Endothelial cell of umbilical vein (primary cell): ENCODE measurements around the gene B4GALT6. TPM values are rescaled to one million over a fixed set of nuclear protein-coding genes. Genes with fewer than 3 reads are reported as not detected.

Source experiments
- BruUV-seq: library from RNA; stranded (reverse); fragments of 400-500 nt; replicated peaks from 2 replicates; lab custom pipeline; 2021; lab: Mats Ljungman, UMichigan
- CTCF ChIA-PET: fragments of 300-600, 350-600 bp; sonication (Branson Sonifier 250); formaldehyde crosslinking; loops from one replicate; lab custom pipeline; 2021; ENCODE audit warnings: antibody characterized with exemption, inconsistent platforms; lab: Charles Lee
- POLR2A ChIA-PET: fragments of 300-600, 350-600 bp; sonication (Branson Sonifier 250); formaldehyde crosslinking; loops from one replicate; lab custom pipeline; 2021; ENCODE audit warnings: antibody characterized with exemption, inconsistent platforms; lab: Charles Lee
- DNase-seq: peaks from one replicate; pipeline ENCODE4 v3.0.0-alpha.2; 2011; ENCODE audit warnings: low read depth, low spot score
- FAIRE-seq: peaks from 2 replicates; lab custom pipeline; 2011; peaks lifted over from hg19 to GRCh38; lab: Jason Lieb, UNC
- H2AFZ ChIP-seq: 2 replicates; pipeline ENCODE4 v1.6.0; 2012; ENCODE audit warnings: low read depth, low read length, control low read depth, inconsistent platforms
- H3K27ac ChIP-seq: 2 replicates; pipeline ENCODE4 v1.5.1; 2011; ENCODE audit warnings: low read depth, mild to moderate bottlenecking, control low read depth, low read length, moderate library complexity; ENCODE audit not compliant: insufficient read depth
- H3K27me3 ChIP-seq, 2 experiments: 2 replicates each; pipeline versions ENCODE4 v1.6.0 to v1.6.1; 2011; ENCODE audit warnings: low read length in 2 of 2, mixed read lengths in 1 of 2; ENCODE audit not compliant: control insufficient read depth in 2 of 2, insufficient read depth in 2 of 2
- H3K36me3 ChIP-seq, 2 experiments: 2 replicates in 1 of 2; 3 replicates in 1 of 2; pipeline ENCODE4 v1.5.1; 2011; ENCODE audit warnings: low read length in 2 of 2, mild to moderate bottlenecking in 1 of 2, moderate library complexity in 1 of 2; ENCODE audit not compliant: control insufficient read depth in 2 of 2, insufficient read depth in 2 of 2; ENCODE audit errors: extremely low read depth in 1 of 2
- H3K4me1 ChIP-seq: 3 replicates; pipeline ENCODE4 v1.5.1; 2011; ENCODE audit warnings: mild to moderate bottlenecking, low read length; ENCODE audit not compliant: control insufficient read depth, insufficient read depth; ENCODE audit errors: extremely low read depth
- H3K4me2 ChIP-seq: 2 replicates; pipeline ENCODE4 v1.6.1; 2011; ENCODE audit warnings: low read length, control low read depth, mixed read lengths; ENCODE audit not compliant: insufficient read depth
- H3K4me3 ChIP-seq, 3 experiments: fragments of 200-600 bp in 1 of 3; sonication (generic), shearing (Covaris generic) in 1 of 3; replicated peaks in 1 of 3; 2 replicates each; pipeline ENCODE4 v1.5.1; 2011 to 2016; ENCODE audit warnings: control low read depth in 3 of 3, low read length in 3 of 3, mild to moderate bottlenecking in 2 of 3, inconsistent platforms in 1 of 3, low read depth in 1 of 3, moderate library complexity in 1 of 3; ENCODE audit not compliant: insufficient read depth in 1 of 3
- H3K79me2 ChIP-seq: 2 replicates; pipeline ENCODE4 v1.6.0; 2012; ENCODE audit warnings: low read length, inconsistent platforms; ENCODE audit not compliant: control insufficient read depth, insufficient read depth
- H3K9ac ChIP-seq: replicated peaks from 2 replicates; pipeline ENCODE3; 2011; ENCODE audit warnings: low read length, control low read depth; ENCODE audit not compliant: insufficient read depth; ENCODE audit errors: extremely low read depth
- H3K9me1 ChIP-seq: replicated peaks from 3 replicates; pipeline ENCODE4 v1.6.0; 2011; ENCODE audit warnings: mild to moderate bottlenecking, low read length; ENCODE audit not compliant: control insufficient read depth, insufficient read depth; ENCODE audit errors: extremely low read depth
- H3K9me3 ChIP-seq: replicated peaks from 2 replicates; pipeline ENCODE4 v1.5.1; 2012; ENCODE audit warnings: low read length, inconsistent platforms; ENCODE audit not compliant: control insufficient read depth, insufficient read depth
- H4K20me1 ChIP-seq: replicated peaks from 2 replicates; pipeline ENCODE3; 2011; ENCODE audit warnings: mild to moderate bottlenecking, low read length; ENCODE audit not compliant: control insufficient read depth, insufficient read depth; ENCODE audit errors: extremely low read depth
- EZH2 ChIP-seq: IDR thresholded peaks from 2 replicates; pipeline ENCODE4 v1.6.1; 2012; ENCODE audit warnings: borderline replicate concordance, low read depth, mild to moderate bottlenecking, moderate library complexity, low read length, inconsistent platforms; ENCODE audit not compliant: severe bottlenecking
- FOS ChIP-seq: IDR thresholded peaks from 2 replicates; pipeline ENCODE4 v1.6.1; 2011; ENCODE audit warnings: mild to moderate bottlenecking, low read length, moderate library complexity, borderline replicate concordance; ENCODE audit not compliant: insufficient read depth
- GATA2 ChIP-seq: IDR thresholded peaks from 2 replicates; pipeline ENCODE4 v1.7.0; 2011; ENCODE audit warnings: low read depth, mild to moderate bottlenecking, moderate library complexity, mixed read lengths, low read length; ENCODE audit not compliant: insufficient read length, insufficient read depth
- JUN ChIP-seq: IDR thresholded peaks from 2 replicates; pipeline ENCODE4 v1.6.1; 2011; ENCODE audit warnings: borderline replicate concordance, low read depth; ENCODE audit not compliant: insufficient read length, insufficient read depth
- MYC ChIP-seq: IDR thresholded peaks from one replicate; pipeline ENCODE4 v1.6.1; 2011; ENCODE audit warnings: mild to moderate bottlenecking, low read depth, low read length
- POLR2A ChIP-seq: IDR thresholded peaks from 2 replicates; pipeline ENCODE4 v1.6.1; 2012; ENCODE audit warnings: low read depth, mild to moderate bottlenecking, control low read depth, low read length
- POLR2AphosphoS5 ChIP-seq: IDR thresholded peaks from 2 replicates; pipeline ENCODE4 v1.6.1; 2012; ENCODE audit warnings: low read depth, mild to moderate bottlenecking, control low read depth, low read length, moderate library complexity; ENCODE audit not compliant: insufficient read depth
- dilution Hi-C: fragments of 300-500 bp; cut with MboI; formaldehyde crosslinking; loops from one replicate; pipeline ENCODE4 v1.15.0; 2019; ENCODE audit warnings: low sequenced_read_pairs; ENCODE audit not compliant: extremely low pct_ligation_motif_present
- intact Hi-C: fragments of 100-400 bp; cut with micrococcal nuclease; formaldehyde crosslinking; loops from one replicate; pipeline ENCODE4 v1.10.0; 2022
- polyA plus RNA-seq, 4 experiments: library from polyadenylated mRNA; depleted of rRNA in 3 of 4; stranded (reverse) in 3 of 4; unstranded in 1 of 4; fragments of >200 nt; gene quantifications; 2 replicates each; pipeline versions ENCODE4 v1.2.1 to v1.2.3, GENCODE V29; 2011 to 2012; ENCODE audit warnings: missing spikeins in 1 of 4
- total RNA-seq: library from RNA; stranded (reverse); gene quantifications from 2 replicates; pipeline ENCODE4 v1.2.3, GENCODE V29; 2021
- TF ChIP-seq, protein P1 (sequence below), 2 donors: IDR thresholded peaks; 1 replicate in 1 of 2; 2 replicates in 1 of 2; pipeline ENCODE4 v1.5.1; 2011; ENCODE audit warnings: low read length in 2 of 2, mild to moderate bottlenecking in 2 of 2, moderate library complexity in 2 of 2, control low read depth in 1 of 2, inconsistent platforms in 1 of 2, low read depth in 1 of 2; ENCODE audit not compliant: insufficient read depth in 1 of 2; ENCODE audit errors: extremely low read depth in 1 of 2
- TF ChIP-seq, protein P2 (sequence below): IDR thresholded peaks from 2 replicates; pipeline ENCODE4 v1.6.1; 2011; ENCODE audit not compliant: insufficient read depth, insufficient read length

B4GALT6 gene
- total and polyA plus RNA-seq, 2 donors (not counting 3 experiments of a cell fraction or from before 2014, with no cell fraction given): 3.9 to 24.2 TPM

DNA sequence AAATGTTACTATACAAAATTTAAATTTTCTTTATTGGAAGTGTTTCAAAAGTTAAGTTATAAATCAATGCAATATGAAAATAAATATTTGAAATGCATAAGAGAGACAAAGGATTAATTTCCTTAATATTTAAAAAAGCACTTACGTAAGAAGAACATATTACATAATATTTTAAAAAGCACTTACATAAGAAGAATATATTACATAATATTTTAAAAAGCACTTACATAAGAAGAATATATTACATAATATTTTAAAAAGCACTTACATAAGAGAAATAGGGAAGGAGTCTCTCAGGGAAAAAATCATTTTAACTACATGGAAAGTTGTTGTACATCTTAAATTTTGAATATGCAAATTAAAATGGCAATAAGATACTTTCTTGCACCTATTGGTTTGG, 17.4 kb upstream of the B4GALT6 start:
- H3K4me2 ChIP-seq: no peak overlapping the region
- no peak overlapping the region for H3K27ac ChIP-seq
- no peaks in the 10 kb centered on the region for H3K4me1 ChIP-seq
- no peaks in the 10 kb centered on the region for H4K20me1 ChIP-seq
- H3K9ac ChIP-seq: no peak overlapping the region
- H3K36me3 ChIP-seq: no peaks in the 10 kb centered on the region
- H2AFZ ChIP-seq: no peak overlapping the region
- TF ChIP-seq POLR2A (no peak), JUN (no peak), GATA2 (no peak), MYC (no peak), FOS (no peak), EZH2 (no peak), POLR2AphosphoS5 (no peak)
- TF ChIP-seq, protein P1, sequence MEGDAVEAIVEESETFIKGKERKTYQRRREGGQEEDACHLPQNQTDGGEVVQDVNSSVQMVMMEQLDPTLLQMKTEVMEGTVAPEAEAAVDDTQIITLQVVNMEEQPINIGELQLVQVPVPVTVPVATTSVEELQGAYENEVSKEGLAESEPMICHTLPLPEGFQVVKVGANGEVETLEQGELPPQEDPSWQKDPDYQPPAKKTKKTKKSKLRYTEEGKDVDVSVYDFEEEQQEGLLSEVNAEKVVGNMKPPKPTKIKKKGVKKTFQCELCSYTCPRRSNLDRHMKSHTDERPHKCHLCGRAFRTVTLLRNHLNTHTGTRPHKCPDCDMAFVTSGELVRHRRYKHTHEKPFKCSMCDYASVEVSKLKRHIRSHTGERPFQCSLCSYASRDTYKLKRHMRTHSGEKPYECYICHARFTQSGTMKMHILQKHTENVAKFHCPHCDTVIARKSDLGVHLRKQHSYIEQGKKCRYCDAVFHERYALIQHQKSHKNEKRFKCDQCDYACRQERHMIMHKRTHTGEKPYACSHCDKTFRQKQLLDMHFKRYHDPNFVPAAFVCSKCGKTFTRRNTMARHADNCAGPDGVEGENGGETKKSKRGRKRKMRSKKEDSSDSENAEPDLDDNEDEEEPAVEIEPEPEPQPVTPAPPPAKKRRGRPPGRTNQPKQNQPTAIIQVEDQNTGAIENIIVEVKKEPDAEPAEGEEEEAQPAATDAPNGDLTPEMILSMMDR (IDR thresholded peaks at IDR 0.05; ENCODE audit: extremely low read depth in 1 of 2, insufficient read depth in 1 of 2, low read depth in 1 of 2, low read length in 2 of 2): no peak
- TF ChIP-seq, protein P2, sequence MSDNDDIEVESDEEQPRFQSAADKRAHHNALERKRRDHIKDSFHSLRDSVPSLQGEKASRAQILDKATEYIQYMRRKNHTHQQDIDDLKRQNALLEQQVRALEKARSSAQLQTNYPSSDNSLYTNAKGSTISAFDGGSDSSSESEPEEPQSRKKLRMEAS: no peak
- intact Hi-C loops: no loop called here
- H3K4me3 ChIP-seq: no peak overlapping the region
- H3K79me2 ChIP-seq: no peaks in the 10 kb centered on the region
- no peak for FAIRE-seq
- ChIA-PET POLR2A (no interaction called here), CTCF (interaction anchor here (1.2 kb wide), 1 partner anchor 20 kb away, joined by 3 read pairs; no protein-coding TSS in a partner anchor)
- dilution Hi-C loops: no loop called here
- no TSS peak for BruUV-seq
- no peaks in the 10 kb centered on the region for H3K27me3 ChIP-seq
- H3K9me1 ChIP-seq: no peaks in the 10 kb centered on the region
- H3K9me3 ChIP-seq: no peaks in the 10 kb centered on the region
- no peak for DNase-seq
